Measurements from ENCODE around the gene TMEM169.

- TF ChIP-seq POLR2A (IDR thresholded peaks at IDR 0.05) (no peak), CTCF (IDR thresholded peaks at IDR 0.05) (no peak)
Observed at GRCh38 chr2:216057688-216058193, 24.0 kb upstream of the TMEM169 start.

Data from esophagus squamous epithelium (tissue), 4 donors.